Gastrocnemius medialis (tissue), 4 donors: ENCODE measurements around the gene RAB15. TPM values are rescaled to one million over a fixed set of nuclear protein-coding genes. Genes with fewer than 3 reads are reported as not detected.

Source experiments
- ATAC-seq, 2 donors: fragments of 150-250 bp; one replicate each; pipeline ENCODE4 v1.9.1; 2016
- DNase-seq, 2 donors: peaks; one replicate each; pipeline ENCODE4 v3.0.0-alpha.2; 2019
- H3K27ac ChIP-seq, 4 donors: fragments of 200-600 bp; sonication (generic); 1 replicate in 1 of 4; 2 replicates in 3 of 4; pipeline ENCODE4 v1.5.1; 2016 to 2018; ENCODE audit warnings: mild to moderate bottlenecking in 2 of 4, moderate library complexity in 1 of 4
- H3K27me3 ChIP-seq, 3 donors: fragments of 200-600 bp; sonication (generic) in 2 of 3; 1 replicate in 1 of 3; 2 replicates in 2 of 3; pipeline versions ENCODE4 v1.5.1 to v1.6.0; 2016 to 2019; ENCODE audit warnings: mild to moderate bottlenecking in 1 of 3, moderate library complexity in 1 of 3
- H3K36me3 ChIP-seq, 2 donors: fragments of 200-600 bp; sonication (generic) in 1 of 2; one replicate each; pipeline ENCODE4 v1.5.1; 2017 to 2018
- H3K4me1 ChIP-seq, 2 donors: fragments of 200-600 bp; sonication (generic) in 1 of 2; one replicate each; pipeline ENCODE4 v1.5.1; 2016 to 2017; ENCODE audit warnings: mild to moderate bottlenecking in 2 of 2
- H3K4me3 ChIP-seq, 4 donors: fragments of 200-600 bp; sonication (generic) in 3 of 4; 1 replicate in 1 of 4; 2 replicates in 3 of 4; pipeline ENCODE4 v1.5.1; 2016 to 2019; ENCODE audit warnings: mild to moderate bottlenecking in 2 of 4
- H3K9me3 ChIP-seq, 3 donors: fragments of 200-600 bp; sonication (generic) in 2 of 3; 1 replicate in 1 of 3; 2 replicates in 2 of 3; pipeline ENCODE4 v1.5.1; 2016 to 2019
- CTCF ChIP-seq, 5 experiments: fragments of 450-650 bp in 3 of 5; fragments of 200-600 bp in 2 of 5; sonication (generic) in 2 of 5; IDR thresholded peaks in 4 of 5; conservative IDR thresholded peaks in 1 of 5; 1 replicate in 4 of 5; 2 replicates in 1 of 5; pipeline ENCODE4 v1.5.1; 2016 to 2019; ENCODE audit warnings: antibody characterized with exemption in 5 of 5, mild to moderate bottlenecking in 3 of 5, moderate library complexity in 3 of 5
- POLR2A ChIP-seq, 2 donors: fragments of 450-650 bp; IDR thresholded peaks; one replicate each; pipeline ENCODE4 v1.6.1; 2017; ENCODE audit warnings: antibody characterized with exemption in 2 of 2, mild to moderate bottlenecking in 2 of 2, moderate library complexity in 2 of 2
- in situ Hi-C, 4 donors: fragments of 200-750 bp; cut with MboI; loops; one replicate each; pipeline versions ENCODE4 v1.15.0 to v1.8.0; 2017; ENCODE audit warnings: low sequenced_read_pairs in 4 of 4
- intact Hi-C: fragments of 100-400 bp; cut with DNase I; formaldehyde crosslinking; loops from one replicate; pipeline ENCODE4 v1.15.1; 2023; ENCODE audit warnings: low total_unique reads
- total RNA-seq, 4 donors: library from RNA; depleted of rRNA; stranded (reverse); fragments of >200 nt; gene quantifications; one replicate each; pipeline versions ENCODE4 v1.1.0 to v1.2.3, GENCODE V29; 2016

RAB15 gene
- total RNA-seq, 4 donors from 2014 or later: 0.51 to 7.3 (median 2.0) TPM

GRCh38 chr14:64998455-64998931 lies 26.4 kb upstream of the RAB15 start:
- H3K36me3 ChIP-seq: no peaks in the 10 kb centered on the region
- no peak overlapping the region for H3K27ac ChIP-seq
- H3K4me1 ChIP-seq: peaks cover 5 to 7% of the 10 kb centered on the region in 2 donors
- no peaks in the 10 kb centered on the region for H3K9me3 ChIP-seq
- H3K27me3 ChIP-seq: no peaks in the 10 kb centered on the region
- intact Hi-C loops: no loop called here
- no peak for TF ChIP-seq POLR2A (IDR thresholded peaks at IDR 0.05)
- no peak for TF ChIP-seq CTCF (IDR thresholded peaks at IDR 0.05 in 4 of 5, conservative IDR thresholded peaks at IDR 0.05 in 1 of 5)
- no peak overlapping the region for H3K4me3 ChIP-seq
- DNase-seq: no peak
- in situ Hi-C loops: loop anchor here in 2 of 4 donors (25.0 kb wide), 2 partner anchors 364 to 839 kb away; no protein-coding TSS in a partner anchor
- ATAC-seq: no peak

DNA sequence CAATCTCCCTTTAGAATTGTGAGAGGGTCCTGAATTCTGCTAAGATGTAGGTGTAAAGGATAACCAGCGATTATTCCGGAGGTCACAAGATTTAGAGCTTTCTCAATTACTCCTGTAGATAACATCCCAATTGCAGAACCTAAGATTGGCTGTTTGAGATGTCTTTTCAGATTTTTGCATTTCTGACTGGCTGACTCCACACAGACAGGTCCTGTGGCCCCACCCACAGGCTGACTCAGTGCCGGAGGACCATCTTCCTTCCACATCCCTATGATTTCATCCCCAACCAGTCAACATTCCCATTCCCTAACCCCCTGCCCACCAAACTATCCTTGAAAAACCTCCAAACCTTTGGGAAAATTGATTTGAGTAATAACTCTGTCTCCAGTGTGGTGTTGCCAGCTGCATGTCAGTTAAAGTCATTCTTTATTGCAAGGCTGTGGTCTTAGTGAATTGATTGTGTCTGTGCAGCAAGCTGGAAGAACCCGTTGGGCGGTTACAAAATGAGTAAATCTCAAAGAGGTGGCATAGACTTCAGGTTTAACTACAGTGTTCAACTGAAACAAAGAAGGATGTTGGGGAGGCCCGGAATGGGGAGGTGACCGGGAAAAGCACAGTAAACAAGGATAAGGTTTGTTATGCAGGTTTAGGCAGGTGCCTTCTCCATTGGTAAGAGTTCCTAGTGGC lies 25.1 kb upstream of the RAB15 start:
- TF ChIP-seq POLR2A (IDR thresholded peaks at IDR 0.05) (no peak), CTCF (IDR thresholded peaks at IDR 0.05 in 4 of 5, conservative IDR thresholded peaks at IDR 0.05 in 1 of 5) (no peak)
- Histone ChIP-seq H3K4me1 (peaks cover 5 to 7% of the 10 kb centered on the region in 2 donors), H3K27ac (no peak overlapping the region), H3K9me3 (no peaks in the 10 kb centered on the region), H3K27me3 (no peaks in the 10 kb centered on the region), H3K36me3 (no peaks in the 10 kb centered on the region), H3K4me3 (no peak overlapping the region)
- intact Hi-C loops (no loop called here), in situ Hi-C loops (loop anchor here in 2 of 4 donors (25.0 kb wide), 2 partner anchors 365 to 840 kb away; no protein-coding TSS in a partner anchor)
- ATAC-seq (no peak), DNase-seq (no peak)

GRCh38 chr14:64995291-64995690 lies 23.2 kb upstream of the RAB15 start:
- Histone ChIP-seq H3K27me3 (no peaks in the 10 kb centered on the region), H3K4me1 (peaks cover 5 to 7% of the 10 kb centered on the region in 2 donors), H3K9me3 (no peaks in the 10 kb centered on the region), H3K27ac (no peak overlapping the region), H3K4me3 (no peak overlapping the region), H3K36me3 (no peaks in the 10 kb centered on the region)
- intact Hi-C loops (no loop called here), in situ Hi-C loops (loop anchor here in 2 of 4 donors (25.0 kb wide), 2 partner anchors 367 to 842 kb away; no protein-coding TSS in a partner anchor)
- TF ChIP-seq POLR2A (IDR thresholded peaks at IDR 0.05): no peak
- TF ChIP-seq CTCF (IDR thresholded peaks at IDR 0.05 in 4 of 5, conservative IDR thresholded peaks at IDR 0.05 in 1 of 5): no peak
- DNase-seq (no peak), ATAC-seq (no peak)

- TF ChIP-seq POLR2A (IDR thresholded peaks at IDR 0.05) (no peak), CTCF (IDR thresholded peaks at IDR 0.05 in 4 of 5, conservative IDR thresholded peaks at IDR 0.05 in 1 of 5) (no peak)
- intact Hi-C loops: no loop called here
- no peaks in the 10 kb centered on the region for H3K9me3 ChIP-seq
- no peak overlapping the region for H3K27ac ChIP-seq
- DNase-seq (no peak), ATAC-seq (no peak)
- peaks cover 5 to 10% of the 10 kb centered on the region in 2 donors for H3K4me1 ChIP-seq
- no peaks in the 10 kb centered on the region for H3K36me3 ChIP-seq
- in situ Hi-C loops: loop anchor here in 2 of 4 donors (25.0 kb wide), 2 partner anchors 368 to 843 kb away; no protein-coding TSS in a partner anchor
- no peak overlapping the region for H3K4me3 ChIP-seq
- H3K27me3 ChIP-seq: no peaks in the 10 kb centered on the region
Observed at GRCh38 chr14:64994540-64994939, 22.4 kb upstream of the RAB15 start.
